SK-N-SH treated with all-trans-retinoic acid at 6 μM for 48 hours (cell line): ENCODE measurements around the gene TLL1.

ENCODE experiments used
- ATAC-seq: fragments of 200-7000 bp; cut with Tn5 transposase; 3 replicates; pipeline ENCODE4 v1.9.1; 2020; ENCODE audit warnings: mild to moderate bottlenecking, moderate library complexity
- ARNTL ChIP-seq: fragments of 450-650 bp; formaldehyde crosslinking; IDR thresholded peaks from 2 replicates; pipeline ENCODE4 v1.5.0; 2020; ENCODE audit warnings: low read depth, mild to moderate bottlenecking, moderate library complexity, borderline replicate concordance
- BACH2 ChIP-seq: fragments of 250-450 bp; sonication (Bioruptor Pico); IDR thresholded peaks from 2 replicates; pipeline ENCODE4 v1.9.0; 2021; ENCODE audit warnings: mild to moderate bottlenecking, borderline replicate concordance
- CSDC2 ChIP-seq: fragments of 250-450 bp; sonication (Bioruptor Pico); IDR thresholded peaks from 2 replicates; pipeline ENCODE4 v1.5.0; 2020; ENCODE audit warnings: mild to moderate bottlenecking, moderate library complexity
- GLIS3 ChIP-seq: fragments of 250-450 bp; sonication (Bioruptor Pico); IDR thresholded peaks from 2 replicates; pipeline ENCODE4 v1.5.0; 2020; ENCODE audit warnings: mild to moderate bottlenecking, moderate library complexity
- ISL1 ChIP-seq: fragments of 250-450 bp; sonication (Bioruptor Pico); IDR thresholded peaks from 2 replicates; pipeline ENCODE4 v2.1.2; 2022; ENCODE audit warnings: mild to moderate bottlenecking, moderate library complexity
- OSR1 ChIP-seq: fragments of 250-450 bp; sonication (Bioruptor Pico); IDR thresholded peaks from 2 replicates; pipeline ENCODE4 v1.8.0; 2022; ENCODE audit warnings: moderate library complexity, mild to moderate bottlenecking, inconsistent platforms
- PPARA ChIP-seq: fragments of 250-450 bp; sonication (Bioruptor Pico); IDR thresholded peaks from 2 replicates; pipeline ENCODE4 v1.5.0; 2020; ENCODE audit warnings: mild to moderate bottlenecking, borderline replicate concordance
- RARB ChIP-seq: fragments of 250-450 bp; sonication (Bioruptor Pico); IDR thresholded peaks from 2 replicates; pipeline ENCODE4 v1.8.0; 2021; ENCODE audit warnings: mild to moderate bottlenecking, moderate library complexity
- SNAI2 ChIP-seq: fragments of 250-450 bp; sonication (Bioruptor Pico); IDR thresholded peaks from 2 replicates; pipeline ENCODE4 v1.5.0; 2020; ENCODE audit warnings: mild to moderate bottlenecking, moderate library complexity
- TCF4 ChIP-seq: fragments of 250-450 bp; sonication (Bioruptor Pico); IDR thresholded peaks from 2 replicates; pipeline ENCODE4 v1.8.0; 2021; ENCODE audit warnings: mild to moderate bottlenecking, moderate library complexity, borderline replicate concordance
- TOX ChIP-seq: fragments of 250-450 bp; sonication (Bioruptor Pico); IDR thresholded peaks from 2 replicates; pipeline ENCODE4 v1.8.0; 2021; ENCODE audit warnings: mild to moderate bottlenecking, moderate library complexity, borderline replicate concordance
- ZC3H10 ChIP-seq: fragments of 250-450 bp; sonication (Bioruptor Pico); IDR thresholded peaks from 2 replicates; pipeline ENCODE4 v1.5.1; 2021; ENCODE audit warnings: mild to moderate bottlenecking, moderate library complexity
- ZFP3 ChIP-seq: fragments of 250-450 bp; sonication (Bioruptor Pico); IDR thresholded peaks from 2 replicates; pipeline ENCODE4 v1.5.0; 2020; ENCODE audit warnings: mild to moderate bottlenecking, moderate library complexity
- ZFP30 ChIP-seq: fragments of 450-650 bp; formaldehyde crosslinking; IDR thresholded peaks from 2 replicates; pipeline ENCODE4 v1.5.0; 2022; ENCODE audit warnings: mild to moderate bottlenecking, moderate library complexity
- ZNF565 ChIP-seq: fragments of 450-650 bp; formaldehyde crosslinking; conservative IDR thresholded peaks from 2 replicates; pipeline ENCODE4 v1.5.0; 2020; ENCODE audit warnings: low read depth, mild to moderate bottlenecking, moderate library complexity
- ZNF70 ChIP-seq: fragments of 450-650 bp; formaldehyde crosslinking; IDR thresholded peaks from 2 replicates; pipeline ENCODE4 v1.5.0; 2020; ENCODE audit warnings: mild to moderate bottlenecking, moderate library complexity
- ZNF8 ChIP-seq: fragments of 450-650 bp; formaldehyde crosslinking; IDR thresholded peaks from 2 replicates; pipeline ENCODE4 v1.5.0; 2020; ENCODE audit warnings: mild to moderate bottlenecking, moderate library complexity
- TF ChIP-seq, protein P1 (sequence below): fragments of 250-450 bp; sonication (Bioruptor Pico); IDR thresholded peaks from 2 replicates; pipeline ENCODE4 v1.5.1; 2020; ENCODE audit warnings: low read depth, mild to moderate bottlenecking, moderate library complexity
- TF ChIP-seq, protein P2 (sequence below): fragments of 250-450 bp; sonication (Bioruptor Pico); IDR thresholded peaks from 2 replicates; pipeline ENCODE4 v1.8.0; 2021; ENCODE audit warnings: low read depth, mild to moderate bottlenecking, moderate library complexity, borderline replicate concordance
- TF ChIP-seq, protein P3 (sequence below): fragments of 250-450 bp; sonication (Bioruptor Pico); IDR thresholded peaks from 2 replicates; pipeline ENCODE4 v1.8.0; 2020; ENCODE audit warnings: mild to moderate bottlenecking, moderate library complexity, borderline replicate concordance
- TF ChIP-seq, protein P4 (sequence below): fragments of 250-450 bp; sonication (Bioruptor Pico); IDR thresholded peaks from 2 replicates; pipeline ENCODE4 v1.5.1; 2021; ENCODE audit warnings: mild to moderate bottlenecking, moderate library complexity
- TF ChIP-seq, protein P5 (sequence below): fragments of 250-450 bp; sonication (Bioruptor Pico); IDR thresholded peaks from 2 replicates; pipeline ENCODE4 v1.5.0; 2020; ENCODE audit warnings: mild to moderate bottlenecking, moderate library complexity

The TLL1 gene

DNA sequence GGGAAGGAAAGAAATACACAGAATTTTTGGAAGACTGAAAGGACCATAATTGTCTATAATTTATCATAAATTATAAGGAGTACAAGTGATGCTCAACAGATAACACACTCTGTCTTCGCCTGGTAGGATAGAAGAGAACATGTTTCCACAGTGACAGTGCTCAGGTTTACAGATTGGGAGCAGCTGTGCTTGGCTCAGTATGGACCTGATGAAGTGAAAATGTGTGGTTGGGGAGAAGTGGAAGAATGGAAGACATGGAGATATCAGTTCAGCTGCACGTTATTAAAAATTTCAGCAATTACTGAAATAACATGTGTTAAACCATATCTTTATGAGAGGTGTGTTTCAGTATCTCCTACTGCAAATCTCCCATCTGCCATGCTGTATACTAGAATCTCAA lies 90.6 kb downstream of the TLL1 start:
- ATAC-seq = no peak
- TF ChIP-seq ZFP3 (CRISPR knock-in tag) (no peak), SNAI2 (CRISPR knock-in tag) (no peak), ZNF8 (CRISPR knock-in tag) (no peak), ZC3H10 (no peak), TOX (CRISPR knock-in tag) (no peak), RARB (CRISPR knock-in tag) (no peak), TCF4 (CRISPR knock-in tag) (no peak), ISL1 (CRISPR knock-in tag) (no peak), PPARA (CRISPR knock-in tag) (no peak), ZNF70 (CRISPR knock-in tag) (no peak), CSDC2 (CRISPR knock-in tag) (no peak), ZNF565 (CRISPR knock-in tag) (no peak), ARNTL (CRISPR knock-in tag) (no peak), BACH2 (CRISPR knock-in tag) (no peak)
- TF ChIP-seq, protein P1, sequence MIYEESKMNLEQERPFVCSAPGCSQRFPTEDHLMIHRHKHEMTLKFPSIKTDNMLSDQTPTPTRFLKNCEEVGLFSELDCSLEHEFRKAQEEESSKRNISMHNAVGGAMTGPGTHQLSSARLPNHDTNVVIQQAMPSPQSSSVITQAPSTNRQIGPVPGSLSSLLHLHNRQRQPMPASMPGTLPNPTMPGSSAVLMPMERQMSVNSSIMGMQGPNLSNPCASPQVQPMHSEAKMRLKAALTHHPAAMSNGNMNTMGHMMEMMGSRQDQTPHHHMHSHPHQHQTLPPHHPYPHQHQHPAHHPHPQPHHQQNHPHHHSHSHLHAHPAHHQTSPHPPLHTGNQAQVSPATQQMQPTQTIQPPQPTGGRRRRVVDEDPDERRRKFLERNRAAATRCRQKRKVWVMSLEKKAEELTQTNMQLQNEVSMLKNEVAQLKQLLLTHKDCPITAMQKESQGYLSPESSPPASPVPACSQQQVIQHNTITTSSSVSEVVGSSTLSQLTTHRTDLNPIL (CRISPR knock-in tag) = no peak
- TF ChIP-seq, protein P2, sequence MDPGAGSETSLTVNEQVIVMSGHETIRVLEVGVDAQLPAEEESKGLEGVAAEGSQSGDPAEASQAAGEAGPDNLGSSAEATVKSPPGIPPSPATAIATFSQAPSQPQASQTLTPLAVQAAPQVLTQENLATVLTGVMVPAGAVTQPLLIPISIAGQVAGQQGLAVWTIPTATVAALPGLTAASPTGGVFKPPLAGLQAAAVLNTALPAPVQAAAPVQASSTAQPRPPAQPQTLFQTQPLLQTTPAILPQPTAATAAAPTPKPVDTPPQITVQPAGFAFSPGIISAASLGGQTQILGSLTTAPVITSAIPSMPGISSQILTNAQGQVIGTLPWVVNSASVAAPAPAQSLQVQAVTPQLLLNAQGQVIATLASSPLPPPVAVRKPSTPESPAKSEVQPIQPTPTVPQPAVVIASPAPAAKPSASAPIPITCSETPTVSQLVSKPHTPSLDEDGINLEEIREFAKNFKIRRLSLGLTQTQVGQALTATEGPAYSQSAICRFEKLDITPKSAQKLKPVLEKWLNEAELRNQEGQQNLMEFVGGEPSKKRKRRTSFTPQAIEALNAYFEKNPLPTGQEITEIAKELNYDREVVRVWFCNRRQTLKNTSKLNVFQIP (CRISPR knock-in tag) = no peak
- TF ChIP-seq, protein P3, sequence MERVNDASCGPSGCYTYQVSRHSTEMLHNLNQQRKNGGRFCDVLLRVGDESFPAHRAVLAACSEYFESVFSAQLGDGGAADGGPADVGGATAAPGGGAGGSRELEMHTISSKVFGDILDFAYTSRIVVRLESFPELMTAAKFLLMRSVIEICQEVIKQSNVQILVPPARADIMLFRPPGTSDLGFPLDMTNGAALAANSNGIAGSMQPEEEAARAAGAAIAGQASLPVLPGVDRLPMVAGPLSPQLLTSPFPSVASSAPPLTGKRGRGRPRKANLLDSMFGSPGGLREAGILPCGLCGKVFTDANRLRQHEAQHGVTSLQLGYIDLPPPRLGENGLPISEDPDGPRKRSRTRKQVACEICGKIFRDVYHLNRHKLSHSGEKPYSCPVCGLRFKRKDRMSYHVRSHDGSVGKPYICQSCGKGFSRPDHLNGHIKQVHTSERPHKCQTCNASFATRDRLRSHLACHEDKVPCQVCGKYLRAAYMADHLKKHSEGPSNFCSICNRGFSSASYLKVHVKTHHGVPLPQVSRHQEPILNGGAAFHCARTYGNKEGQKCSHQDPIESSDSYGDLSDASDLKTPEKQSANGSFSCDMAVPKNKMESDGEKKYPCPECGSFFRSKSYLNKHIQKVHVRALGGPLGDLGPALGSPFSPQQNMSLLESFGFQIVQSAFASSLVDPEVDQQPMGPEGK (CRISPR knock-in tag) = no peak
- TF ChIP-seq, protein P4, sequence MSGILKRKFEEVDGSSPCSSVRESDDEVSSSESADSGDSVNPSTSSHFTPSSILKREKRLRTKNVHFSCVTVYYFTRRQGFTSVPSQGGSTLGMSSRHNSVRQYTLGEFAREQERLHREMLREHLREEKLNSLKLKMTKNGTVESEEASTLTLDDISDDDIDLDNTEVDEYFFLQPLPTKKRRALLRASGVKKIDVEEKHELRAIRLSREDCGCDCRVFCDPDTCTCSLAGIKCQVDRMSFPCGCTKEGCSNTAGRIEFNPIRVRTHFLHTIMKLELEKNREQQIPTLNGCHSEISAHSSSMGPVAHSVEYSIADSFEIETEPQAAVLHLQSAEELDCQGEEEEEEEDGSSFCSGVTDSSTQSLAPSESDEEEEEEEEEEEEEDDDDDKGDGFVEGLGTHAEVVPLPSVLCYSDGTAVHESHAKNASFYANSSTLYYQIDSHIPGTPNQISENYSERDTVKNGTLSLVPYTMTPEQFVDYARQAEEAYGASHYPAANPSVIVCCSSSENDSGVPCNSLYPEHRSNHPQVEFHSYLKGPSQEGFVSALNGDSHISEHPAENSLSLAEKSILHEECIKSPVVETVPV = no peak
- TF ChIP-seq, all 23 proteins: peak for 0

DNA sequence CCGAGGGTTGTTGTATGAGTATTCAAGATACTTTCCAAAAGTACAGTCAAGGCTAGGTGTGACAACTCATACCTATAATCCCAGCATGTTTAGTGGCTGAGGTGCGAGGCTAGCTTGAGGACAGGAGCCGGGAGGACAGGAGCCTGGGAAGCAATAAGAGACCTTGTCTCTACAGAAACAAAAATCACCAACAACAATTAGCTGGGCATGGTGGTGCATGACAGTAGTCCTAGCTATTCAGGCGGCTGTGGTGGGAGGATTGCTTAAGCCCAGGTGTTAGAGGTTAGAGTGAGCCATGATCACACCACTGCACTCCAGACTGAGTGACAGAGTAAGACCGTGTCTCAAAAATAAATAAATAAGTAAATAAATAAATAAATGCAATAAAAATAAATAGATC lies 91.6 kb downstream of the TLL1 start:
- TF ChIP-seq, protein P4 = no peak
- TF ChIP-seq ZFP3 (CRISPR knock-in tag) = no peak
- TF ChIP-seq GLIS3 = no peak
- no peak for TF ChIP-seq TCF4 (CRISPR knock-in tag)
- TF ChIP-seq ARNTL (CRISPR knock-in tag) = no peak
- no peak for ATAC-seq

DNA sequence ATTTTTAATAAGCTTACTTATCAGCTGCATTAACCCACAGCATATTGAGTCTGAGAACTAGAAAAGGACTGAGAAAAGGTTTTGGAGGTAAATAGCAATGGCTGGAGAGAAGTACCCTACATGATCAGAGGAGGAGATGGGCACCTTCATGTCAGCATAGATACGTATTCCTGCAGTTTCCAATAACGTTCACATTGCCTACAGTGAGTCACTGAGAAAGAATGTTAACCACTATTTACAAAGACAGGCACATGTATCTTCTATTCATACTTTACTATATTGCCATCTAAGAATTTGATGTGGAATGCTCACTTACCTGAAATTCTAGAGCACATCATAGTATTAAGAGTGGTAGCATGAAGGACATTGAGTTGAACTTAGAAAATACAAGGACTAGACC lies 92.5 kb downstream of the TLL1 start:
- no peak for ATAC-seq
- no peak for TF ChIP-seq ZNF565 (CRISPR knock-in tag)
- TF ChIP-seq CSDC2 (CRISPR knock-in tag) = no peak
- TF ChIP-seq, protein P4 = no peak
- no peak for TF ChIP-seq SNAI2 (CRISPR knock-in tag)
- no peak for TF ChIP-seq ZFP30 (CRISPR knock-in tag)
- TF ChIP-seq OSR1 = no peak
- no peak for TF ChIP-seq RARB (CRISPR knock-in tag)
- TF ChIP-seq GLIS3 = no peak
- TF ChIP-seq PPARA (CRISPR knock-in tag) = no peak
- no peak for TF ChIP-seq TOX (CRISPR knock-in tag)
- TF ChIP-seq, protein P5, sequence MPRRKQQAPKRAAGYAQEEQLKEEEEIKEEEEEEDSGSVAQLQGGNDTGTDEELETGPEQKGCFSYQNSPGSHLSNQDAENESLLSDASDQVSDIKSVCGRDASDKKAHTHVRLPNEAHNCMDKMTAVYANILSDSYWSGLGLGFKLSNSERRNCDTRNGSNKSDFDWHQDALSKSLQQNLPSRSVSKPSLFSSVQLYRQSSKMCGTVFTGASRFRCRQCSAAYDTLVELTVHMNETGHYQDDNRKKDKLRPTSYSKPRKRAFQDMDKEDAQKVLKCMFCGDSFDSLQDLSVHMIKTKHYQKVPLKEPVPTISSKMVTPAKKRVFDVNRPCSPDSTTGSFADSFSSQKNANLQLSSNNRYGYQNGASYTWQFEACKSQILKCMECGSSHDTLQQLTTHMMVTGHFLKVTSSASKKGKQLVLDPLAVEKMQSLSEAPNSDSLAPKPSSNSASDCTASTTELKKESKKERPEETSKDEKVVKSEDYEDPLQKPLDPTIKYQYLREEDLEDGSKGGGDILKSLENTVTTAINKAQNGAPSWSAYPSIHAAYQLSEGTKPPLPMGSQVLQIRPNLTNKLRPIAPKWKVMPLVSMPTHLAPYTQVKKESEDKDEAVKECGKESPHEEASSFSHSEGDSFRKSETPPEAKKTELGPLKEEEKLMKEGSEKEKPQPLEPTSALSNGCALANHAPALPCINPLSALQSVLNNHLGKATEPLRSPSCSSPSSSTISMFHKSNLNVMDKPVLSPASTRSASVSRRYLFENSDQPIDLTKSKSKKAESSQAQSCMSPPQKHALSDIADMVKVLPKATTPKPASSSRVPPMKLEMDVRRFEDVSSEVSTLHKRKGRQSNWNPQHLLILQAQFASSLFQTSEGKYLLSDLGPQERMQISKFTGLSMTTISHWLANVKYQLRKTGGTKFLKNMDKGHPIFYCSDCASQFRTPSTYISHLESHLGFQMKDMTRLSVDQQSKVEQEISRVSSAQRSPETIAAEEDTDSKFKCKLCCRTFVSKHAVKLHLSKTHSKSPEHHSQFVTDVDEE (CRISPR knock-in tag) = no peak
- TF ChIP-seq BACH2 (CRISPR knock-in tag) = no peak
- TF ChIP-seq ISL1 (CRISPR knock-in tag) = no peak
- TF ChIP-seq, protein P1 (CRISPR knock-in tag) = no peak
